AG09309 (cell line): Measurements from ENCODE around the gene ITGA2.

Experiments used
- DNase-seq: peaks from one replicate; pipeline ENCODE4 v3.0.0-alpha.2; 2010; ENCODE audit warnings: low read depth
- H3K4me3 ChIP-seq: 2 replicates; pipeline ENCODE4 v1.5.1; 2011; ENCODE audit warnings: mild to moderate bottlenecking, low read depth, low read length, moderate library complexity; ENCODE audit not compliant: control insufficient read depth
- TF ChIP-seq, protein P1 (sequence below): IDR thresholded peaks from 2 replicates; pipeline ENCODE4 v1.5.1; 2011; ENCODE audit warnings: mild to moderate bottlenecking, low read depth, low read length, inconsistent platforms; ENCODE audit not compliant: insufficient read depth, control insufficient read depth; ENCODE audit errors: missing control alignments

The ITGA2 gene

DNA sequence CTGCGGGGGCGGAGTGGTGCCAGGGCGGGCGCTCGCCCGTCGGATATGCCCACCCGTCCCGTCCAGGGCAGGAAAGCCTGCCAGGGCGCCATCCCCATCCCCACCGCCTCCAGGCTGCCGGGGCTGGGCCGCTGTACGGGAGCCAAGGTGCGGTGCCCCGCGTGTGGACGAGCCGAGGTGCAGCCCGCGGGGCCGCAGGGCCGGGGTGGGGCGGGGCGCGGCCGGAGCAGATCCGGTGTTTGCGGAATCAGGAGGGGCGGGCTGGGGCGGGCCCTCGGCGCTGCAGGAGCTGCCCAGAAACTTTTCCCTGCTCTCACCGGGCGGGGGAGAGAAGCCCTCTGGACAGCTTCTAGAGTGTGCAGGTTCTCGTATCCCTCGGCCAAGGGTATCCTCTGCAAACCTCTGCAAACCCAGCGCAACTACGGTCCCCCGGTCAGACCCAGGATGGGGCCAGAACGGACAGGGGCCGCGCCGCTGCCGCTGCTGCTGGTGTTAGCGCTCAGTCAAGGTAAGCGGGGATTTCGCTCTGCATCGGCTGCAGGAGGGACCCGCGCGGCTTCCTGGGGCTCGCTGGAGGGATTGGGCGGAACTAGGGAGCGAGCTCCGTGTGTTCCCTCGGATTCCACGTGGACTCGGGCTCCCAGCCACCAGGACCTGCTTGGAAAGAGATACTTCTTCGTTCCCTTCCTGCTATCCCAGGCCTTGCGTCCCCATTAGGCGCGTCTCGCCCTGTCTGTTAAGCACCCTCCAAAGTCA is at the start of gene ITGA2:
TSS of gene ITGA2 (plus strand) at position 328 of the 756 bp plus-strand sequence. CDS start at position 445, 117 bp downstream.
- TF ChIP-seq, protein P1, sequence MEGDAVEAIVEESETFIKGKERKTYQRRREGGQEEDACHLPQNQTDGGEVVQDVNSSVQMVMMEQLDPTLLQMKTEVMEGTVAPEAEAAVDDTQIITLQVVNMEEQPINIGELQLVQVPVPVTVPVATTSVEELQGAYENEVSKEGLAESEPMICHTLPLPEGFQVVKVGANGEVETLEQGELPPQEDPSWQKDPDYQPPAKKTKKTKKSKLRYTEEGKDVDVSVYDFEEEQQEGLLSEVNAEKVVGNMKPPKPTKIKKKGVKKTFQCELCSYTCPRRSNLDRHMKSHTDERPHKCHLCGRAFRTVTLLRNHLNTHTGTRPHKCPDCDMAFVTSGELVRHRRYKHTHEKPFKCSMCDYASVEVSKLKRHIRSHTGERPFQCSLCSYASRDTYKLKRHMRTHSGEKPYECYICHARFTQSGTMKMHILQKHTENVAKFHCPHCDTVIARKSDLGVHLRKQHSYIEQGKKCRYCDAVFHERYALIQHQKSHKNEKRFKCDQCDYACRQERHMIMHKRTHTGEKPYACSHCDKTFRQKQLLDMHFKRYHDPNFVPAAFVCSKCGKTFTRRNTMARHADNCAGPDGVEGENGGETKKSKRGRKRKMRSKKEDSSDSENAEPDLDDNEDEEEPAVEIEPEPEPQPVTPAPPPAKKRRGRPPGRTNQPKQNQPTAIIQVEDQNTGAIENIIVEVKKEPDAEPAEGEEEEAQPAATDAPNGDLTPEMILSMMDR: no peak
- peak within 1 kb of the TSS; percentile 81 for H3K4me3 ChIP-seq
- no peak for DNase-seq

DNA sequence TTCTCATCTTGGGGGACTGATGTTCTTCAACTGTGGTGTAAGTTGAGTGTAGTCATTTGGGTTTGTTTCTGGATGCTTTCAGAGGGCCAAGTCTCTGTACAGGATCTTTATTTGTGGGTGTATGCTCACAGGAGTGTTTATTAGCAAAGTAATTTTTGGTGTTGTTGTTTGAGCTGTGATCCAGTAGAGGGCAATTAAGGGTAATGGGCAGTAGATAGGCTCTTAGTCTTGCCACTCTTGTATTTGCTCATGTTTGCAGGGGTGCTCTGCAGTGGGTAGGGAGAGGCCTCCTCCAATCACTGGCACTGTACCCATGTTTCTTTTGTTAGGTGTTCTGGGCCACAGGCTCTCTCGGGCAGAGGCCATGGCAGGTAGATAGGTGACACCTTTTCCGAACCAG is 45.9 kb upstream of the ITGA2 start:
- H3K4me3 ChIP-seq: no peak overlapping the region
- DNase-seq: no peak
- TF ChIP-seq, protein P1: peak; percentile 11

DNA sequence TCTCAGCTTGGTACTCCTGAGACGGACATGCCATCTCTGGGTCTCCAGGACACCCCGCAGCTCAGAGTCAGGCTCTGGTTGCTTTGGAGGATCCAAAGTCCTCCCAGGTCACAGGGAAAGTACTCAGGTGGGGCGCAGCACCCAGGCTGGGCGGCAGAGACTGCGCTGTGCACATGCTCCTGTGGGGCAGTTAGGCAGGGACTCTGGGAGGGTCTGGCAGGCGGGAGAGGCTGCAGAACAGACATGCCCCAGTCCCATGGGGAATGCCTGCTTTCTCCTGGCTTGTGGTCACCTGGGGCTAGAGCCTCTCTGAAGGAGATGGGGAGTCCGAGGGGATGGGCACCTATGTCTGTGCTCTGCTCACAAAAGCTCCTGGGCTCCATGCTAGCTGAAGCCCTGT is 45.3 kb upstream of the ITGA2 start:
- no peak for DNase-seq
- H3K4me3 ChIP-seq: no peak overlapping the region
- TF ChIP-seq, protein P1: no peak

DNA sequence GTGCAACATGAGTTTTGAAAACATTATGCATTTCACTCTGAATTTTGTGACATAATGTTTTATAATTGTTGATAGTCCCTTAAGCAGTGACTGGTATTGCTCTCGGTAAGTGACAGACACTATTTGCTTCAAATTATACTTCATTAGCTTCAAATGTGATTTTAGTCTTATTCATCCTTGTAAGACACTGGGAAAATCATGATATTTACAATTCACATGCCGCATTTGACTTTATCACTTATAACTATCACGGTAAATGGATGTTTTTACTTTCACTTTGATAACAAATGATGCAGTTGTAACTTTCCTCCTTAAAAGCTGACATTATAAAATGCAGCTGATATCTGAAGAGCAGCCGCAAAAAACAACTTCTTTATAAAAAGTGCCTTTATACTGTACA is 44.1 kb upstream of the ITGA2 start:
- TF ChIP-seq, protein P1: no peak
- no peak overlapping the region for H3K4me3 ChIP-seq
- no peak for DNase-seq

DNA sequence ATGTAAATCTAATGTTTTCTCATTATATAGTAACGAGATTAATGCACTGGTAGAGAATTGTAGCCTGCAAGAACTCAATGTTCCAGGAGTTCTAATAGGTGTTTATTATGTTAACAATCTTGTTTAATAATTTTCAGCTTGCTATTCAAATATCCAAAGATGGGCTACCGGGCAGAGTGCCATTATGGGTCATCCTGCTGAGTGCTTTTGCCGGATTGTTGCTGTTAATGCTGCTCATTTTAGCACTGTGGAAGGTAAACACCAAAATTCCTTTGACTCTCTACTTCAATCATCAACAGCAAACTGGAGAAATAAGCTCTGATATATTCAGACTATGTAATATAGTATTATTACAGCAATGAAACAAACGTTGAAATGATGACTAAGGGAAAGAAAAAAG is 41.9 kb upstream of the ITGA2 start:
- H3K4me3 ChIP-seq: no peak overlapping the region
- TF ChIP-seq, protein P1: no peak
- no peak for DNase-seq

DNA sequence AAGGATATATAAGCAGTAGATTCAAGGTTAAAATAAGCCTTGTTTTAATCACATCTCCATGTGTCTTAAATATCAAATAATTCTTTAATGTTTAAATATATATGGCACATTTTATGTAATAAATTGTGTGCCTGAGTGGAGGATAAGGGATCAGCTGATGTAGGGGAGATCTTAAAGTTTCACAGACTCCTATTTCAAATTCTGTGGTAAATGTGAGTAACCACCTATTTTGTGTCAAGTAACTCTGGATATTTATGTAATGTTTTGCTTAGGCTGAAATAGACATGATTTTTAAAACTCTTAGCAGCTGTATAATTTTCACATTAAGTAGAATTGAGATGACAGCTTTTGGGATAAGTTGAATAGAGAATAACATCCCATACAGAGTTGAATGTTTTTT is 41.3 kb upstream of the ITGA2 start:
- H3K4me3 ChIP-seq: no peak overlapping the region
- DNase-seq: no peak
- TF ChIP-seq, protein P1: no peak
